Peyer's patch (tissue), 4 donors: ENCODE results near the gene MZB1. TPM values are rescaled to one million over a fixed set of nuclear protein-coding genes. Genes with fewer than 3 reads are reported as not detected.

Source experiments
- DNase-seq, 3 donors: peaks; one replicate each; pipeline ENCODE4 v3.0.0-alpha.2; 2017 to 2019
- H3K27ac ChIP-seq, 4 donors: fragments of 200-600 bp; sonication (generic); one replicate each; pipeline ENCODE4 v1.5.1; 2016 to 2019
- H3K27me3 ChIP-seq, 2 donors: fragments of 200-600 bp; sonication (generic); one replicate each; pipeline ENCODE4 v1.5.1; 2019
- H3K36me3 ChIP-seq, 3 donors: fragments of 200-600 bp; sonication (generic); one replicate each; pipeline ENCODE4 v1.5.1; 2016 to 2019
- H3K4me1 ChIP-seq, 4 donors: fragments of 200-600 bp; sonication (generic); one replicate each; pipeline ENCODE4 v1.5.1; 2016 to 2019
- H3K4me3 ChIP-seq, 4 donors: fragments of 200-600 bp; sonication (generic); 1 replicate in 3 of 4; 2 replicates in 1 of 4; pipeline ENCODE4 v1.5.1; 2016 to 2019; ENCODE audit warnings: mild to moderate bottlenecking in 1 of 4
- H3K9me3 ChIP-seq, 4 donors: fragments of 200-600 bp; sonication (generic); one replicate each; pipeline ENCODE4 v1.5.1; 2016 to 2019; ENCODE audit warnings: mild to moderate bottlenecking in 1 of 4
- CTCF ChIP-seq, 6 experiments: fragments of 450-650 bp in 4 of 6; fragments of 200-600 bp in 2 of 6; sonication (generic) in 1 of 6; IDR thresholded peaks; one replicate each; pipeline ENCODE4 v1.5.1; 2017 to 2019; ENCODE audit warnings: antibody characterized with exemption in 6 of 6, mild to moderate bottlenecking in 3 of 6, moderate library complexity in 1 of 6
- POLR2A ChIP-seq, 2 donors: fragments of 450-650 bp; IDR thresholded peaks; one replicate each; pipeline ENCODE4 v1.5.1; 2017; ENCODE audit warnings: antibody characterized with exemption in 2 of 2, mild to moderate bottlenecking in 2 of 2, moderate library complexity in 2 of 2
- total RNA-seq, 4 donors: library from RNA; depleted of rRNA; stranded (reverse); fragments of >200 nt; gene quantifications; one replicate each; pipeline ENCODE4 v1.1.0, GENCODE V29; 2016

Gene MZB1
- total RNA-seq, 4 donors from 2014 or later, result 1.4 to 18.2 (median 4.4) TPM

GRCh38 chr5:139374909-139375308 lies 14.8 kb downstream of the MZB1 start:
- Histone ChIP-seq H3K4me3 (no peak overlapping the region), H3K36me3 (peaks cover 0 to 37% (median 0%) of the 10 kb centered on the region in 3 donors), H3K27me3 (no peaks in the 10 kb centered on the region), H3K4me1 (peaks cover 0 to 10% (median 2%) of the 10 kb centered on the region in 4 donors), H3K9me3 (no peaks in the 10 kb centered on the region), H3K27ac (peak overlapping the region in 1 of 4 donors; percentile 86)
- TF ChIP-seq POLR2A (IDR thresholded peaks at IDR 0.05) (no peak), CTCF (IDR thresholded peaks at IDR 0.05) (no peak)
- DNase-seq, result peak in 2 of 3 donors; percentile 22 to 35

GRCh38 chr5:139371482-139372435 lies 18.0 kb downstream of the MZB1 start:
- TF ChIP-seq CTCF (IDR thresholded peaks at IDR 0.05) (no peak), POLR2A (IDR thresholded peaks at IDR 0.05) (no peak)
- Histone ChIP-seq H3K27ac (no peak overlapping the region), H3K4me3 (no peak overlapping the region), H3K4me1 (peaks cover 0 to 10% (median 2%) of the 10 kb centered on the region in 4 donors), H3K36me3 (peaks cover 0 to 49% (median 2%) of the 10 kb centered on the region in 3 donors), H3K9me3 (no peaks in the 10 kb centered on the region), H3K27me3 (no peaks in the 10 kb centered on the region)
- DNase-seq, result no peak

DNA sequence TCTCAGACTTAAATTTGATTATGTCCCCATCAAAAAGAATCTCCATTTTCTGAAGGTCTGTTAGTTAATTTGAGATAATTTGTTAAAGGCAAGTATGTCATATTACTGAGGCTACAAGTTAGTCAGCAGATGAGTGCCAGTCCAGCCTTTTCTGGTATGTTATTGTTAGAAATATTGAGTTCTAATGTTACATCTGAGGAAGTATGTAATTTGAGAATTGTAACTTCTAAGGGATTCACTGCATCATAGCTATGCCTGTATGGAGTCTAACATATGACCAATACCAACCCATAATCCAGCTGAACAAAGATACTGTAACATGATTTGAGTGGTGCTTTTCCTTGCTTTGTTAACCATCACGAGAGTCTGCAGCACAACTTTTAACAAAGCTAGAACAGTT lies 20.5 kb downstream of the MZB1 start:
- H3K27ac ChIP-seq, result no peak overlapping the region
- peaks cover 0 to 72% (median 2%) of the 10 kb centered on the region in 3 donors for H3K36me3 ChIP-seq
- H3K9me3 ChIP-seq, result no peaks in the 10 kb centered on the region
- no peak overlapping the region for H3K4me3 ChIP-seq
- H3K27me3 ChIP-seq, result no peaks in the 10 kb centered on the region
- TF ChIP-seq CTCF (IDR thresholded peaks at IDR 0.05) (no peak), POLR2A (IDR thresholded peaks at IDR 0.05) (no peak)
- H3K4me1 ChIP-seq, result peaks cover 0 to 5% (median 2%) of the 10 kb centered on the region in 4 donors
- DNase-seq, result no peak

DNA sequence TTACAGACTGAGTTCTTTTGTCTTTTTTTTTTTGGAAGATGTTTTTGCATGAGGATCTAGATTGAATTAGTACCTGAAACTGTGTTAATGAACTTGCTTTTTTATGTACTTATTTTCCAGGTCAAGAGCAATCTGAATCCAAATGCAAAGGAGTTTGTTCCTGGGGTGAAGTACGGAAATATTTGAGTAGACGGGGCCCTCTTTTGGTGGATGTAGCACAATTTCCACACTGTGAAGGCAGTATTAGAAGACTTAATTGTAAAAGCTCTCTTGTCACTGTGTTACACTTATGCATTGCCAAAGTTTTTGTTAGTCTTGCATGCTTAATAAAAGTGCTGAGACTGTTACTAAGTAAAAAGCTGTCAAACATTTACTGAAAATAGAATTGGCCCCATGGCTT lies 21.1 kb downstream of the MZB1 start:
- peaks cover 0 to 78% (median 2%) of the 10 kb centered on the region in 3 donors for H3K36me3 ChIP-seq

GRCh38 chr5:139364466-139364865 lies 25.2 kb downstream of the MZB1 start:
- Histone ChIP-seq H3K9me3 (no peaks in the 10 kb centered on the region), H3K36me3 (peaks cover 0 to 68% (median 2%) of the 10 kb centered on the region in 3 donors)
- TF ChIP-seq CTCF (IDR thresholded peaks at IDR 0.05), result no peak
- no peak for TF ChIP-seq POLR2A (IDR thresholded peaks at IDR 0.05)

More for the DNA sequence above, 21.1 kb downstream of the MZB1 start:
- Histone ChIP-seq H3K27ac (no peak overlapping the region), H3K27me3 (no peaks in the 10 kb centered on the region), H3K4me1 (no peaks in the 10 kb centered on the region), H3K9me3 (no peaks in the 10 kb centered on the region), H3K4me3 (no peak overlapping the region)
- TF ChIP-seq CTCF (IDR thresholded peaks at IDR 0.05) (no peak), POLR2A (IDR thresholded peaks at IDR 0.05) (no peak)
- DNase-seq, result no peak

More at GRCh38 chr5:139364466-139364865, 25.2 kb downstream of the MZB1 start:
- Histone ChIP-seq H3K4me1 (no peaks in the 10 kb centered on the region), H3K27me3 (no peaks in the 10 kb centered on the region), H3K4me3 (no peak overlapping the region), H3K27ac (no peak overlapping the region)
- no peak for DNase-seq
